ENCODE results near the gene LTF. TPM values are rescaled to one million over a fixed set of nuclear protein-coding genes. Genes with fewer than 3 reads are reported as not detected.

LTF gene
- total and polyA plus RNA-seq, 3 donors from 2014 or later = 0.31 to 7.8 (median 0.43) TPM

DNA sequence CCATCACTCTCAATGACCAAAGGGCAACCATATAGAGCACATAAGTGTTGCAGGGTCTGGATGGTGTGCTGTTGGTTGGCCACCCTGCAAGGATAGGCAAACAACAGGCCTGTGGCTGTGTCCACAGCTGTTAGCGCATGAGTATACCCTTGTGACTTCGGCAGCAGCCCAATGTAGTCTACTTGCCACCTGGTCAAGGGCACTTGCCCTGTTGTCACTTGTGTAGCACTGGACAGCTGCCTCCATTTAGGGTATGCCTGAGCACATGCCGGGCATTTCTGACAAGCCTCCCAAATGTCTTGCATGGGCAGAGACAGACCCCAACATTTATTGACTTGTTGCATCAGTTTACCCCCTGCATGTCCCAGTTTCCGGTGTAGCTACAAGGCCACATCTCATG, 44.9 kb downstream of the LTF start:
- Histone ChIP-seq H3K36me3 (ENCODE audit: low read depth, missing control alignments) (no peaks in the 10 kb centered on the region), H3K4me1 (no peaks in the 10 kb centered on the region), H3K27ac (no peak overlapping the region), H3K9me3 (no peaks in the 10 kb centered on the region), H3K27me3 (no peaks in the 10 kb centered on the region), H3K4me3 (no peak overlapping the region)
- intact Hi-C loops (cut with DNase I; ENCODE audit: low total_unique reads) = no loop called here
- WGBS, 2 donors = 92 to 93% methylated on average over 4 of the region's 4 CpGs
- TF ChIP-seq, protein P1, sequence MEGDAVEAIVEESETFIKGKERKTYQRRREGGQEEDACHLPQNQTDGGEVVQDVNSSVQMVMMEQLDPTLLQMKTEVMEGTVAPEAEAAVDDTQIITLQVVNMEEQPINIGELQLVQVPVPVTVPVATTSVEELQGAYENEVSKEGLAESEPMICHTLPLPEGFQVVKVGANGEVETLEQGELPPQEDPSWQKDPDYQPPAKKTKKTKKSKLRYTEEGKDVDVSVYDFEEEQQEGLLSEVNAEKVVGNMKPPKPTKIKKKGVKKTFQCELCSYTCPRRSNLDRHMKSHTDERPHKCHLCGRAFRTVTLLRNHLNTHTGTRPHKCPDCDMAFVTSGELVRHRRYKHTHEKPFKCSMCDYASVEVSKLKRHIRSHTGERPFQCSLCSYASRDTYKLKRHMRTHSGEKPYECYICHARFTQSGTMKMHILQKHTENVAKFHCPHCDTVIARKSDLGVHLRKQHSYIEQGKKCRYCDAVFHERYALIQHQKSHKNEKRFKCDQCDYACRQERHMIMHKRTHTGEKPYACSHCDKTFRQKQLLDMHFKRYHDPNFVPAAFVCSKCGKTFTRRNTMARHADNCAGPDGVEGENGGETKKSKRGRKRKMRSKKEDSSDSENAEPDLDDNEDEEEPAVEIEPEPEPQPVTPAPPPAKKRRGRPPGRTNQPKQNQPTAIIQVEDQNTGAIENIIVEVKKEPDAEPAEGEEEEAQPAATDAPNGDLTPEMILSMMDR (IDR thresholded peaks at IDR 0.05) = no peak
- DNase-seq = no peak

DNA sequence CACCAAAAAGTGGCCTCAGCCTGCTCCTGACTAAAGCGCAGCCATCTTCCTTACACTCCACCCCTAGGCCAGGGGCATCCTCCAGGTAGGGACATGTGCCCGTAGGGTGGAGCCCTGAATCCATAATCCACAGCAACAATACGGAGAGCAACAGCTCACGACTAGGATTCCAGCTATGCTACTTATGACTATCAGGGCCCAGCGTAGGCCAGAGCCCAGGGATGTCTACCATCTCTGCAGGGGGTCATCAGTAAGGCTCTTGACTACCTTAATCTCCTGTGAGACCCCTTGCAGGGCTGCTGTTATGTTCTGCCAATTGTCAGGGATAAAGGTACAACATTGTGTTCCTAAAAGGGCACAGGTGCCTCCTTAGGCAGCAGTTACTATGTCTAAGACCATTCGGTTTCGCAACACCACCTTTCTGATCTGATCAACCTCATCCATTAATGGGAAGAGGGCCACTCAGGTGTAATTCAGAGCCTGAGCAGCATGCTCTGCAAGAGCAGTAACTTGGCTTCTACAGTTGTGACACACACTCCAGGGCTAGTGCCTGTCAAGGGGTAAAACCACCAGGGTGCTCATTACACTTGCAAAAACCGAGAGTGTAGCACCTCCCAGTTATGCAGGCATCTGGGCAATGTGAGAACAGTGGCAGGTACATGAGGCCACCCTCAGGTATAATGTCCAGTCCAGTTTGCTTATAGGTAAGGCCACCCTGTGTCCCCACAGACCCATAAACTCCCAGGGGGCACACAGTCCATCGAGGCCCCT, 46.7 kb downstream of the LTF start:
- TF ChIP-seq POLR2A (IDR thresholded peaks at IDR 0.05) = no peak
- TF ChIP-seq, protein P1 (IDR thresholded peaks at IDR 0.05) = no peak
- 68 to 85% methylated on average over 6 to 9 of the region's 9 CpGs for WGBS, 2 donors
- intact Hi-C loops (cut with DNase I; ENCODE audit: low total_unique reads) = no loop called here
- no peak for DNase-seq
- Histone ChIP-seq H3K4me1 (no peaks in the 10 kb centered on the region), H3K4me3 (no peak overlapping the region), H3K27me3 (no peaks in the 10 kb centered on the region), H3K27ac (no peak overlapping the region), H3K9me3 (no peaks in the 10 kb centered on the region), H3K36me3 (ENCODE audit: low read depth, missing control alignments) (no peaks in the 10 kb centered on the region)

DNA sequence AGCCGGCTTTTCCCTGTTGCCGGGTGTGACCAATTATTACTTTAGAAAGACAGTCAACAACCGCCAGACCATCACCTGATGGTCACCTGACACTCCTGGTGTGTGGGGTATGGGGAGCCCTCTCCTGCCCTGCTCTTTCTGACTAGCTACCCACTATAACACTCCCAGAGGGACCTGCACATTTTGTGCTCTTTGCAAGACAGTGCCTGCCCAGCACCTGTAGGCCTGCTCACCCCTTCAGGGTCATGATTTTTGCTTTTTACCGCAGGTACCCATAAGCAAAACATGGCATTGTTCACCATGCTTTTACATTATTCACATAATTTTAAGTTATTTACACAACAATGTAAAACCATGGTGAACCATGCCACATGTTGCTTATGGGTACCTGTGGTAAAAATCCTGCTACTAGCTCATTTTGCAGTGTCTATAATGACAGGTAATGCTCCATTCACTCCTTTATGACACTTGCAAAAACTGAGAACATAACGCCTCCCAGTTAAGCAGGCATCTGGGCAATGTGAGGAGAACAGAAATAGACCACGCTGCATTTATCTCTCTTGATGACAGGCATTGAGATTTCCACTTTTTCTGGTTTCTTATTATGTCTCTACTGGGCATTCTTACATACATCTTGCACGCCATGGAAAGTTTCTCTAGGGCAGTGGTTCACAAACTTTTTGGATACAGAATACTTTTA, 47.7 kb downstream of the LTF start:
- intact Hi-C loops (cut with DNase I; ENCODE audit: low total_unique reads) = no loop called here
- no peak overlapping the region for H3K4me3 ChIP-seq
- no peak for DNase-seq

DNA sequence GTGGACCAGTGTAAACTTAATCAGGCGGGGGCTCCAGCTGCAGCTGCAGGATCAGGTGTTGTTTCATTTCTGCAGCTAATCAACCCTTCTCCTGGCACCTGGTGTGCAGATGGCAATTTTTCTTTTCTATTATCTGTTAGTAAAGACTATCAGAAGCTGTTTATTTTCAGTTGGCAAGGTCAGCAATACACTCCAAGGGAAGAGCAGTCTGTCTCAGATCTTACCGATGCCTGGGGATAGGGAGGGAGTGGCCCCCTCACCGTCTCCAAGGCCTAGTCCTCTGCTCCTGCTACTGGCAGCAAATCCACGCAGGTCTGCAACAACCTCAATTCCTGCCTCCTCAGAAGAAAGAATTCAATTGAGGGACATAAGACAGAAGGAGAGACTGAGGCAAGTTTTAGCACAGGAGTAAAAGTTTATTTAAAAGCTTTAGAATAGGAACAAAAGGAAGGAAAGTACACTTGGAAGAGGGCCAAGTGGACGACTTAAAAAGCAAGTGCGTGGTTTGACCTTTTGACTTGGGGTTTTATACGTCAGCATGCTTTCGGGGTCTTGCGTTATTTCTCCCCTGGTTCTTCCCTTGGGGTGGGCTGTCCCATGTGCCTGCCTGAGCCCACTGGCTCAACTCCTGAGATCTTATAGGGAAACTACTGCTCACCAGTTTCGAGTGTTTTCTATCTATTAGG, 48.4 kb downstream of the LTF start:
- intact Hi-C loops (cut with DNase I; ENCODE audit: low total_unique reads) = no loop called here

More for the DNA sequence above, 47.7 kb downstream of the LTF start:
- no peaks in the 10 kb centered on the region for H3K27me3 ChIP-seq
- H3K27ac ChIP-seq = no peak overlapping the region
- no peaks in the 10 kb centered on the region for H3K36me3 ChIP-seq (ENCODE audit: low read depth, missing control alignments)
- TF ChIP-seq, protein P1 (IDR thresholded peaks at IDR 0.05) = no peak
- TF ChIP-seq POLR2A (IDR thresholded peaks at IDR 0.05) = no peak
- no peaks in the 10 kb centered on the region for H3K4me1 ChIP-seq
- 83 to 93% methylated on average over 7 of the region's 7 CpGs for WGBS, 2 donors
- no peaks in the 10 kb centered on the region for H3K9me3 ChIP-seq

DNA sequence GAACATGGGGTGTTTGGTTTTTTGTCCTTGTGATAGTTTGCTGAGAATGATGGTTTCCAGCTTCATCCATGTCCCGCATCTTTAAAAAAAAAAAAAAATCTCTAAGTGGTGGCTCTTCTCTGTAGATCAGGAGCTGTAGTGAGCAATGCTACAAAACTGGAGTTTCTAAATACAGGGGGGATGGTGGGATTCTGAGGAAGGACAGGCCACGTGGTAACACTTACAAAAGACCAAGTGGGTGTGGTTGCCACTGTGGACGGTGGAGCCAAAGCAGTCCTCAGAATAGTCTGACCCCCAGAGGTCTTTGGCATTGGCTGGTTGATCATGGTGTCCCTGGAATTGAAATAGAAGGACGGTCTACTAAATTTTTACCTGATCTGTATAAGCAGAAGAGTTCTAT, 50.0 kb downstream of the LTF start:
- no peak for DNase-seq
- 82 to 85% methylated on average over 4 of the region's 4 CpGs for WGBS, 2 donors
- TF ChIP-seq, protein P1 (IDR thresholded peaks at IDR 0.05) = no peak
- TF ChIP-seq POLR2A (IDR thresholded peaks at IDR 0.05) = no peak
- H3K36me3 ChIP-seq (ENCODE audit: low read depth, missing control alignments) = no peaks in the 10 kb centered on the region
- intact Hi-C loops (cut with DNase I; ENCODE audit: low total_unique reads) = no loop called here
- no peaks in the 10 kb centered on the region for H3K4me1 ChIP-seq
- no peak overlapping the region for H3K27ac ChIP-seq
- H3K9me3 ChIP-seq = no peaks in the 10 kb centered on the region
- H3K4me3 ChIP-seq = no peak overlapping the region
- H3K27me3 ChIP-seq = no peaks in the 10 kb centered on the region

More for the DNA sequence above, 48.4 kb downstream of the LTF start:
- Histone ChIP-seq H3K27ac (no peak overlapping the region), H3K9me3 (no peaks in the 10 kb centered on the region), H3K27me3 (no peaks in the 10 kb centered on the region), H3K4me1 (no peaks in the 10 kb centered on the region), H3K4me3 (no peak overlapping the region), H3K36me3 (ENCODE audit: low read depth, missing control alignments) (no peaks in the 10 kb centered on the region)
- DNase-seq = no peak
- 48 to 60% methylated on average over 10 of the region's 10 CpGs for WGBS, 2 donors
- no peak for TF ChIP-seq POLR2A (IDR thresholded peaks at IDR 0.05)

All from testis (tissue), 3 donors.